Activated T-cell treated with anti-CD3 and anti-CD28 coated beads, Interleukin-2, amount 50 U/mL, for 24 hours (primary cell): ENCODE data around the gene CSH2.
"Not testable (repeated sequence)": the region's sequence is repeated elsewhere in the genome, so short reads cannot be mapped to it uniquely, and the experiment has no call there.

Experiments
- DNase-seq: peaks from one replicate; pipeline ENCODE4 v3.0.0-alpha.2; 2020
- H3K27ac Mint-ChIP-seq: 2 replicates; pipeline ENCODE4 v1.8.0; 2020; ENCODE audit warnings: mild to moderate bottlenecking, mixed read lengths
- H3K27me3 Mint-ChIP-seq: 2 replicates; pipeline ENCODE4 v1.8.0; 2020; ENCODE audit warnings: mixed read lengths
- H3K36me3 Mint-ChIP-seq: 2 replicates; pipeline ENCODE4 v1.8.0; 2020; ENCODE audit warnings: low read depth, mixed read lengths
- H3K4me1 Mint-ChIP-seq: 2 replicates; pipeline ENCODE4 v1.8.0; 2020; ENCODE audit warnings: low read depth, mixed read lengths
- H3K4me3 Mint-ChIP-seq: 2 replicates; pipeline ENCODE4 v1.8.0; 2020; ENCODE audit warnings: mild to moderate bottlenecking, moderate library complexity, mixed read lengths
- H3K9me3 Mint-ChIP-seq: 2 replicates; pipeline ENCODE4 v1.8.0; 2020; ENCODE audit warnings: mixed read lengths

CSH2 gene

DNA sequence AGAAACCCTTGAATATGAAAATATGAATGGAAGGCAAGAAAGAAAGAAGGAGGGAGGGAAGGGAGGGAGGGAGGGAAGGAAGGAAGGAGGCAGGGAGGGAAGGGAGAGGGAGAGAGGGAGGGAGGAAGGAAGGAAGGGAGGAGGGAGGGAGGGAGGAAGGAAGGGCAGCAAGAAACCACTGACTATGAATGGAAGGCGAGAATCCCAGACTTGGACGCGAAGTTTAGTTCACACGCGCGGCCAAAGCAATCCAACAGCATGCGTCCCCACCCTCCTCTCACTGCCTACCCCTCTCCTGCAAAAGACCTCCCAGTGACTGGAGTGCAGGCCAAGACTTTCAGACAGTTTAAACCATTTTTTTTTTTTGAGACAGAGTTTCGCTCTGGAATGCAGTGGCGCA, 23.1 kb downstream of the CSH2 start:
- Mint-ChIP-seq H3K27me3 (no peaks in the 10 kb centered on the region), H3K27ac (no peak overlapping the region), H3K9me3 (peaks cover 8% of the 10 kb centered on the region), H3K36me3 (no peaks in the 10 kb centered on the region), H3K4me1 (peaks cover 20% of the 10 kb centered on the region), H3K4me3 (no peak overlapping the region)
- DNase-seq = no peak

GRCh38 chr17:63848834-63849689, 24.4 kb downstream of the CSH2 start:
- peaks cover 23% of the 10 kb centered on the region for H3K4me1 Mint-ChIP-seq
- peak overlapping the region; percentile 68 for H3K4me3 Mint-ChIP-seq
- H3K9me3 Mint-ChIP-seq = peaks cover 8% of the 10 kb centered on the region
- peak; percentile 98 for DNase-seq
- H3K27me3 Mint-ChIP-seq = no peaks in the 10 kb centered on the region
- peak overlapping the region; percentile 96 for H3K27ac Mint-ChIP-seq
- no peaks in the 10 kb centered on the region for H3K36me3 Mint-ChIP-seq

- no peak for DNase-seq
- Mint-ChIP-seq H3K9me3 (peaks cover 8% of the 10 kb centered on the region), H3K27ac (peak overlapping the region; percentile 42), H3K36me3 (peaks cover 2% of the 10 kb centered on the region), H3K4me3 (no peak overlapping the region), H3K27me3 (no peaks in the 10 kb centered on the region), H3K4me1 (peaks cover 28% of the 10 kb centered on the region)
These were observed 25.8 kb downstream of the CSH2 start for GRCh38 chr17:63847525-63848249.

DNA sequence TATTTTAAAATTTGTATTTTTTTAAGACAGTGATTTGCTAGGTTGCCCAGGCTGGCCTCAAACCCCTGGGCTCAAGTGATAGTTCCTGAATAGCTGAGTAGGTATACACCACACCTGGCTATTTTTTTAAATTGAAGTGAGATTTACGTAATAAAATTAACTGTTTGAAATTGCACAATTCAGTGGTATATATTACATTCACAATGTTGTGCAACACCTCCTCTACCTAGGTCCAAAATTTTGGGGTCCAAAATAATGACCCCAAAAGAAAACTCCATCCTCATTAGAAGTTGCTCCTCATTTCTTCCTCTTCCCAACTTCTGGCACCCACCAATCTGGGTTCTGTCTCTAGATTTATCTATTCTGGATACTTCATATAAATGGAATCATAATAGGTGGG, 28.0 kb downstream of the CSH2 start:
- no peak for DNase-seq
- H3K36me3 Mint-ChIP-seq = peaks cover 19% of the 10 kb centered on the region
- H3K4me1 Mint-ChIP-seq = peaks cover 37% of the 10 kb centered on the region
- H3K4me3 Mint-ChIP-seq = no peak overlapping the region
- H3K27me3 Mint-ChIP-seq = no peaks in the 10 kb centered on the region
- peaks cover 8% of the 10 kb centered on the region for H3K9me3 Mint-ChIP-seq
- no peak overlapping the region for H3K27ac Mint-ChIP-seq

- H3K27ac Mint-ChIP-seq = peak overlapping the region; percentile 95
- H3K9me3 Mint-ChIP-seq = peaks cover 7% of the 10 kb centered on the region
- H3K4me3 Mint-ChIP-seq = peak overlapping the region; percentile 88
- H3K27me3 Mint-ChIP-seq = no peaks in the 10 kb centered on the region
- H3K36me3 Mint-ChIP-seq = peaks cover 22% of the 10 kb centered on the region
- no peak for DNase-seq
- peaks cover 44% of the 10 kb centered on the region for H3K4me1 Mint-ChIP-seq
These were observed 29.4 kb downstream of the CSH2 start for GRCh38 chr17:63843910-63844677.

DNA sequence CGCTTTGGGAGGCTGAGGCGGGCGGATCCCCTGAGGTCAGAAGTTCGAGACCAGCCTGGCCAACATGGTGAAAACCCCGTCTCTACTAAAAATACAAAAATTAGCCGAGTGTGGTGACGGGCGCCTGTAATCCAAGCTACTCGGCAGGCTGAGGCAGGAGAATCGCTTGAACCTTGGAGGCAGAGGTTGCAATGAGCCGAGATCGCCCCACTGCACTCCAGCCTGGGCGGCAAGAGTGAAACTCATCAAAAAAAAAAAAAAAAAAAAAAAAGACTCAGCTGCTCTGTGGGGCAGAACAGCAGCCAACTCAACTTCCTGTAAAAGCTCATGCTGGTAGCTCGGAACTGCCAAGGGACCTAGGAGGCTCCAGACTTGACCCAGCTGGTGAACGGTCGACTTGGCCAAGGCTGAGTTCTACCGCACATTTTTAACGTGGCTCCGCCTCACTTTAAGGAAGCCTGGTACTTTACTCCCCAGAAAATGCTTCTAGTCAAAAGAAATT, 30.0 kb downstream of the CSH2 start:
- peak overlapping the region; percentile 95 for H3K27ac Mint-ChIP-seq
- H3K27me3 Mint-ChIP-seq, DNase-seq, H3K9me3 Mint-ChIP-seq: not testable (repeated sequence)
- peaks cover 22% of the 10 kb centered on the region for H3K36me3 Mint-ChIP-seq
- H3K4me1 Mint-ChIP-seq = peaks cover 44% of the 10 kb centered on the region
- H3K4me3 Mint-ChIP-seq = peak overlapping the region; percentile 88

GRCh38 chr17:63842540-63843386, 30.7 kb downstream of the CSH2 start, which contains the start of gene SMARCD2:
Gene SMARCD2, minus strand, starts transcription at chr17:63842685. Its CDS starts 11 bp downstream, at chr17:63842674.
- Mint-ChIP-seq H3K27ac (peak within 1 kb of the TSS; percentile 95), H3K9me3 (no peaks in the 10 kb centered on the region), H3K36me3 (peaks cover 24% of the 10 kb centered on the region), H3K4me3 (peak within 1 kb of the TSS; percentile 97), H3K27me3 (no peaks in the 10 kb centered on the region), H3K4me1 (peaks cover 44% of the 10 kb centered on the region)
- DNase-seq = peak; percentile 99

- H3K27me3 Mint-ChIP-seq = no peaks in the 10 kb centered on the region
- peak overlapping the region; percentile 97 for H3K4me3 Mint-ChIP-seq
- peaks cover 25% of the 10 kb centered on the region for H3K36me3 Mint-ChIP-seq
- peaks cover 42% of the 10 kb centered on the region for H3K4me1 Mint-ChIP-seq
- peak overlapping the region; percentile 95 for H3K27ac Mint-ChIP-seq
- no peaks in the 10 kb centered on the region for H3K9me3 Mint-ChIP-seq
- no peak for DNase-seq
These were observed 31.3 kb downstream of the CSH2 start for GRCh38 chr17:63842173-63842539.

GRCh38 chr17:63841350-63842172, 31.9 kb downstream of the CSH2 start:
- no peak for DNase-seq

GRCh38 chr17:63840591-63841349, 32.7 kb downstream of the CSH2 start:
- peak overlapping the region; percentile 97 for H3K4me3 Mint-ChIP-seq
- no peak for DNase-seq
- peaks cover 39% of the 10 kb centered on the region for H3K36me3 Mint-ChIP-seq
- no peaks in the 10 kb centered on the region for H3K9me3 Mint-ChIP-seq
- H3K27me3 Mint-ChIP-seq = no peaks in the 10 kb centered on the region
- peaks cover 45% of the 10 kb centered on the region for H3K4me1 Mint-ChIP-seq
- peak overlapping the region; percentile 95 for H3K27ac Mint-ChIP-seq

More at GRCh38 chr17:63841350-63842172, 31.9 kb downstream of the CSH2 start:
- H3K36me3 Mint-ChIP-seq = peaks cover 31% of the 10 kb centered on the region
- peak overlapping the region; percentile 97 for H3K4me3 Mint-ChIP-seq
- H3K27ac Mint-ChIP-seq = peak overlapping the region; percentile 95
- peaks cover 43% of the 10 kb centered on the region for H3K4me1 Mint-ChIP-seq
- H3K9me3 Mint-ChIP-seq = no peaks in the 10 kb centered on the region
- H3K27me3 Mint-ChIP-seq = no peaks in the 10 kb centered on the region

- no peak for DNase-seq
- Mint-ChIP-seq H3K4me3 (peak overlapping the region; percentile 97), H3K4me1 (peaks cover 57% of the 10 kb centered on the region), H3K27me3 (no peaks in the 10 kb centered on the region), H3K36me3 (peaks cover 60% of the 10 kb centered on the region), H3K27ac (peak overlapping the region; percentile 80), H3K9me3 (no peaks in the 10 kb centered on the region)
These were observed 34.8 kb downstream of the CSH2 start for GRCh38 chr17:63838631-63839171.

DNA sequence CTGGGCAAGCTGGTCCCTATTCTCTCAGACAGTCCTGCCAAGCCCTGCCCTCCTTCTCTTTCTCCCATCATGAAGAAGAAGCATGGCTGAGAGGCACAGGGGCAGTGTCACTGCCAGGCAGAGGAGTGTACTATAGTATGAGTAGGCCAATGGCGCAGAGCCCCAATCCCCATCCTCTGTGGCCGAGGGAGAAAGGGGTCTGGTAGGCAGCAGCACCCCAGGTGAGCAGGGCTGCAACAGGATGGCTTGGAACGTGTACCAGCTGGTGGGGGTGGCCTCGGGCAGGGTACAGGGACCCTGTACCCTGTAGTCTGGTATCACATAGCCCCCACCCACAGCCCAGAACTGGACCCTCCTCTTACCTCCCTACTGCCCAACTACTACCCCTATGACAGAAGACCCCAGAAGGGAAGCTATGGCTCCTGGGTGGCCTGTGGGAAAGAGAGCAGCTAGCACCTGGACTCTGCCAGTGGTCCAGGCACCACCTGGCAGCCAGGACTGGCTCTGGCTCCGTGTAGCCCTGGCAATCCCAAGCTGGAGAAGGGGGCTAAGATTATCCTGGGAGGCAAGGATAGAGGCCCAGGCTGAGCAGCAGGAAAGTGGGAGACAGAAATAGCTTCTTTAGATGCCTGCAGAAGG, 35.4 kb downstream of the CSH2 start:
- H3K4me1 Mint-ChIP-seq = peaks cover 55% of the 10 kb centered on the region

More for the DNA sequence above, 35.4 kb downstream of the CSH2 start:
- Mint-ChIP-seq H3K36me3 (peaks cover 65% of the 10 kb centered on the region), H3K27me3 (no peaks in the 10 kb centered on the region), H3K4me3 (no peak overlapping the region), H3K9me3 (no peaks in the 10 kb centered on the region), H3K27ac (peak overlapping the region; percentile 80)
- DNase-seq = no peak
